GM19452 (cell line): ENCODE measurements around the gene HCAR3.
A peak's percentile ranks its signal among the peaks of the same experiment; 100 is the strongest.
"Not testable (repeated sequence)": the region's sequence is repeated elsewhere in the genome, so short reads cannot be mapped to it uniquely, and the experiment has no call there.

ENCODE experiments used
- ATAC-seq: cut with Tn5 transposase; IDR thresholded peaks from one replicate; pipeline ENCODE4 v1.9.1; 2021; ENCODE audit not compliant: unreplicated experiment

Gene HCAR3

DNA sequence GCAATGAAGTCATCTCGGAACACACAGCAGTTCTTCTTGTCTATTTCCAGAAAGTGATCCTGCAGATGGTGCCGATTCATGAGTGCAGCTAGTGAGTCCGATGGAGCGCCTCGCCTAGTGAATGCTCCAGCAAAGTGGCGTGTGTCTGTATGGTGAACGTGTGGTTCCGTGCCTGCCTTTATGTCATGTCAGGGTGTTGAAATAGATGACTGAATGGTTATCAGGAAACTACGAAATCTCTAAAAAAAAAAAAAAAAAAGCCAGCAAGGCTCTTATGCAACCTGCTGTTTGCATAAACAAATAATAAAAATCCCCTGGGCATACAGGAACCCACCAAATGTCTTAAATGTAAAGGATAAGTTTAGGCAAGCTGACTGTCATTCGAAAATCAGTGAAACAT lies at the start of gene HCAR3:
Gene HCAR3 (minus strand): TSS at position 154 of the 400 bp plus-strand sequence. CDS start 74 bp downstream, at position 80.
- not testable (repeated sequence) for ATAC-seq

- no peak for ATAC-seq
Measured at GRCh38 chr12:122757568-122757967, 41.0 kb upstream of the HCAR3 start.

DNA sequence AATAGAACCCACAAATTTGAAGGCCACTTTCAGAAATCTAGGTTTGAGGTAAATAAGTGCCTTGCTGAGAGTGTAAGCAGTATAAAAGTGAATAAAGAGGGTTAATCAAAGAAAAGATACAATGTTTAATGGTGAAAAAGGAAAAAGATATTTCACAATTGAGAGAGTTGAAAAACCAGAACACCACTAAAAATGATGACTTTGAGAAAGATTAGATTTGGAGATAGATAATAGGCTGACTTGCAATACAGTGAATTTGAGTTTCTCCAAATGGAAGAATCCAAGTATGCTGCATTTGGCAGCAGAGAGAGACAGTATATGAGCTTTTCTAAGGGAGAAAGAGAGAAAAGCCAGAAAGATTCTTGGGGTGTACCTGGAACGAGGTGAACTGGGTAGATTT lies 38.2 kb upstream of the HCAR3 start:
- ATAC-seq, result no peak

- no peak for ATAC-seq
Measured at GRCh38 chr12:122753319-122753650, 36.7 kb upstream of the HCAR3 start.

DNA sequence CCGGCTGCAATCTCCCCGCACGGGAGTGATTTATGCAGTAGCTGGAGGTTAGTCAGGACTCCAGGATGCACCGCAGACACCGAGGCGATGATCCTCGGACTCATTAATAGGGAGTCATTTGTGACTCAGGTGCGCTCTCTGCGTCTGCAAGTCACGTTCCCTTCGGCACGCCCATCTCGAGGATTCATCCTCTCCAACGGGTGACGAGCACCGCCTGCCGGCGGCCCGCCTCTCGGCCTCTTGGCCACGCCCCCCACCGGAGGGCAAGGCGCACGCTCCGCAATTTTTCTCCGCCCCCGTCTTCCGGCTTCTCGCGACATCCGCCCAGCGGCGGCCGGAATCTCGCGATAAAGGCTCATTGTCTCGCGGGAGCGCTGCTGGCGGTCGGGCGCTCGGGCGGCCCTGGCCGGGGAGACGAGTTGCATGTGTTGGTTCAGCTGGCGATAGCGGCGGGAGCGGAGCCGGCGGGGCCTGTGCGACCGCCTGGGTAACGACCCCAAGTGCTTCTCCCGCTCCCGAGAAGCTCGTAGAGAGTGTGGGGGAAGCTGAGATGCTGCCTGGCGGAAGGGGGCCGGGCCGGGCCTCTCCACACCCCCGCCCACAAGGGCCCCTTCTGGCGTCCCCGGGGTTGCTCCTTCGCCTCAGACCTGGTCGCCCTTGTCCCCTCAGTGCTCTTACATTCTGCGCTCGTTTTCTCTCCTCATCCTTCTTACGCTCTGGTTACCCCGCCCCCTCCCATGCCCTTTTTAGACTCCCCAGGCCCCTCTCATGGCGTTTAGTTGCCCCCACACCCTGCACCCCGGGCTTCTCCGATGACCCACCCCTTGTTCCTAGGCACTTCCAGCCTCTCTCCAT lies 36.1 kb upstream of the HCAR3 start, which contains the start of gene DENR:
Gene DENR (plus strand): TSS at position 361 of the 855 bp plus-strand sequence. CDS start 878 bp downstream, outside the sequence.
- ATAC-seq, result peak; percentile 93

- not testable (repeated sequence) for ATAC-seq
Measured at GRCh38 chr12:122750781-122751515, 34.3 kb upstream of the HCAR3 start.

DNA sequence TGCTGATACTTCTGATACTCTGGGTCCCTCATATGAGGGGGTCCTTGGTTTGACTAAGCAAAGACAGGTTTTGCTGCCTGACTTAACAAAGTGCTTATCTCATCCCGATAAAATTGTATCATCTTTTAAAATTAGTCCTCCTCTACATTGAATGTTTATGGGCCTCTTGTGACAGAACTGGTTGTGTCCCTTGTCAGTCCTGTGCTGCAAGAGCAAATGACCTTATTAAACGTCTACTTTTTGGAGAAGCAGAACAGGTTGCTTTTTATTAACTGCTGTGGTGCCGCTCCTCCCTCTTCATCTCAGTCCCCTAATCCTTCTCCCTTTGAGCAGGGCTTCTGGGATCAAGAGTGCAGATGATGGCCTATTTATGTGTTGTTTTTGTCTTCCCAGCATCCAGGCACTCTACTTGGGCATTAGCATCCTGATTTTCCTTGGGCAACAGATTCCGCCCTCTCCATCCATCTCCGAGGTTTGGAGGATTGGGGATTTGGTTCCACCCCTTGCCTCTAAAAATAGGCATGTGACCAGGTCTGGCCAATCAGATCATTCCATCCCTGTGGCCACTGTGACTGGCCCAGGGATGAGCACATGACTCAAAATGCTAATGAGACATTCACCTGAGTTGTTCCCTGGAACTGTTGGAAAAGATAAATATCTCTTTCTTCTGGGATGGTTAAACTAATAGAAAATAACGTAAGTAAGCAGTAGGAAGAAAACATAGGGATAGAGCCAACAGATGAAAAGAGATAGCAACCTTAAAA lies 33.1 kb upstream of the HCAR3 start:
- no peak for ATAC-seq

- no peak for ATAC-seq
Measured at GRCh38 chr12:122747224-122748135, 30.9 kb upstream of the HCAR3 start.

GRCh38 chr12:122743895-122744525 lies 27.4 kb upstream of the HCAR3 start:
- ATAC-seq, result no peak

DNA sequence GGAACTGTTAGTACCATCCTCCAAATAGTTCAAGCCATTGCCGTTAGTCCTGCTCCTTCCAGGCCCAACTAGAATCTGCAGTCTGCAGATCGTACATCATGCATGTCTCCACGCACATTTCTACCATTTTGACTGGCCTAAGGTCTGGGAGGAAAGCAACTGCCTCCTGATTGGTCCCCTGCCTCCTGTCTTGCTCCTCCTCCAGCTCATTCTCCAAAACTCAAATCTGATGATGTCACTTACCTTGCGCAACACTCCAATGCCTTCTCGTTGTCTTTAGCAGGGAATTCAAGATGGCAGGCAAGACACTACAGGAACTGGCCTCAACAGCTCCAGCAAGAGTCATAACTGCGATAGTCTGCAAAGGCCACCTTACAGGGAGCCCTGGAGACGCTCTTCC lies 23.7 kb upstream of the HCAR3 start:
- ATAC-seq, result no peak

- ATAC-seq, result no peak
Measured at GRCh38 chr12:122738571-122738970, 22.0 kb upstream of the HCAR3 start.

- ATAC-seq, result no peak
Measured at GRCh38 chr12:122732611-122733010, 16.0 kb upstream of the HCAR3 start.

GRCh38 chr12:122732170-122732569 lies 15.6 kb upstream of the HCAR3 start:
- ATAC-seq, result no peak

GRCh38 chr12:122730215-122731014 lies 13.8 kb upstream of the HCAR3 start, which contains the start of gene HCAR1:
Gene HCAR1, minus strand, starts transcription at chr12:122730844. Its CDS starts 505 bp downstream, at chr12:122730339.
- no peak for ATAC-seq

- ATAC-seq, result no peak
Measured at GRCh38 chr12:122729583-122730214, 13.1 kb upstream of the HCAR3 start.

GRCh38 chr12:122726080-122726558 lies 9.5 kb upstream of the HCAR3 start:
- no peak for ATAC-seq

- no peak for ATAC-seq
Measured at GRCh38 chr12:122725452-122726079, 9.0 kb upstream of the HCAR3 start.
